H9 (cell line): ENCODE data around the gene NFATC1. TPM values are rescaled to one million over a fixed set of nuclear protein-coding genes. Genes with fewer than 3 reads are reported as not detected.

Experiments
- DNase-seq: peaks from one replicate; pipeline ENCODE4 v3.0.0-alpha.2; 2017
- H2AFZ ChIP-seq: one replicate; pipeline ENCODE4 v1.6.1; 2013; ENCODE audit warnings: mild to moderate bottlenecking, low read length, control low read depth, moderate library complexity
- H2AK5ac ChIP-seq: 2 replicates; pipeline ENCODE4 v1.6.1; 2013; ENCODE audit warnings: low read length, control low read depth, mixed read lengths; ENCODE audit not compliant: insufficient read length
- H2BK120ac ChIP-seq: one replicate; pipeline ENCODE4 v1.6.1; 2013; ENCODE audit warnings: low read depth, mild to moderate bottlenecking, low read length, control low read depth, inconsistent platforms; ENCODE audit not compliant: poor library complexity, severe bottlenecking
- H2BK12ac ChIP-seq: 2 replicates; pipeline ENCODE4 v1.6.1; 2013; ENCODE audit warnings: low read length, control low read depth, mixed read lengths, low read depth; ENCODE audit not compliant: insufficient read length
- H2BK15ac ChIP-seq: 2 replicates; pipeline ENCODE4 v1.6.1; 2013; ENCODE audit warnings: low read depth, low read length, control low read depth
- H2BK20ac ChIP-seq: one replicate; pipeline ENCODE4 v1.6.1; 2013; ENCODE audit warnings: low read depth, mild to moderate bottlenecking, low read length, control low read depth, inconsistent platforms; ENCODE audit not compliant: poor library complexity, severe bottlenecking
- H2BK5ac ChIP-seq: 2 replicates; pipeline ENCODE4 v1.6.1; 2013; ENCODE audit warnings: low read length, control low read depth, mixed read lengths; ENCODE audit not compliant: insufficient read length
- H3K14ac ChIP-seq: 2 replicates; pipeline ENCODE4 v1.6.1; 2013; ENCODE audit warnings: low read length, control low read depth; ENCODE audit not compliant: insufficient read depth
- H3K18ac ChIP-seq: 2 replicates; pipeline ENCODE4 v1.6.1; 2013; ENCODE audit warnings: low read depth, mild to moderate bottlenecking, mixed read lengths, low read length, control low read depth; ENCODE audit not compliant: insufficient read length
- H3K23ac ChIP-seq: 2 replicates; pipeline ENCODE4 v1.6.1; 2013; ENCODE audit warnings: low read length, control low read depth, mixed read lengths, low read depth; ENCODE audit not compliant: insufficient read length
- H3K23me2 ChIP-seq: 2 replicates; pipeline ENCODE4 v1.6.1; 2013; ENCODE audit warnings: low read depth, mild to moderate bottlenecking, mixed read lengths, low read length, control low read depth; ENCODE audit not compliant: insufficient read length, poor library complexity, severe bottlenecking
- H3K27ac ChIP-seq: 2 replicates; pipeline ENCODE4 v1.5.1; 2013; ENCODE audit warnings: low read length, control low read depth, mixed read lengths, low read depth; ENCODE audit not compliant: insufficient read length
- H3K27me3 ChIP-seq: 2 replicates; pipeline ENCODE4 v1.6.1; 2013; ENCODE audit warnings: low read length, control low read depth, inconsistent platforms; ENCODE audit not compliant: insufficient read depth
- H3K4ac ChIP-seq: 2 replicates; pipeline ENCODE4 v1.6.1; 2013; ENCODE audit warnings: low read depth, mild to moderate bottlenecking, control low read depth, inconsistent platforms, low read length, moderate library complexity
- H3K4me1 ChIP-seq: 2 replicates; pipeline ENCODE4 v1.6.1; 2013; ENCODE audit warnings: low read length, control low read depth, inconsistent platforms; ENCODE audit not compliant: insufficient read depth
- H3K4me2 ChIP-seq: 2 replicates; pipeline ENCODE4 v1.6.1; 2013; ENCODE audit warnings: low read length, control low read depth, mixed read lengths; ENCODE audit not compliant: insufficient read length, insufficient read depth
- H3K56ac ChIP-seq: 2 replicates; pipeline ENCODE4 v1.6.1; 2013; ENCODE audit warnings: low read depth, mild to moderate bottlenecking, mixed read lengths, low read length, control low read depth; ENCODE audit not compliant: insufficient read length
- H3K79me1 ChIP-seq: 2 replicates; pipeline ENCODE4 v1.6.1; 2013; ENCODE audit warnings: low read depth, mild to moderate bottlenecking, moderate library complexity, low read length, control low read depth, inconsistent platforms; ENCODE audit not compliant: insufficient read depth, poor library complexity, severe bottlenecking
- H3K79me2 ChIP-seq: 2 replicates; pipeline ENCODE4 v1.6.1; 2013; ENCODE audit warnings: low read length, control low read depth, inconsistent platforms; ENCODE audit not compliant: insufficient read depth
- H3K9ac ChIP-seq: 2 replicates; pipeline ENCODE4 v1.6.1; 2013; ENCODE audit warnings: low read length, control low read depth, mixed read lengths; ENCODE audit not compliant: insufficient read length; ENCODE audit errors: extremely low read depth
- H3K9me3 ChIP-seq: one replicate; pipeline ENCODE4 v1.6.1; 2013; ENCODE audit warnings: low read depth, low read length, inconsistent platforms; ENCODE audit not compliant: control insufficient read depth
- H3T11ph ChIP-seq: one replicate; pipeline ENCODE4 v1.6.1; 2013; ENCODE audit warnings: mild to moderate bottlenecking, low read length, control low read depth, inconsistent platforms
- H4K20me1 ChIP-seq: one replicate; pipeline ENCODE4 v1.6.1; 2013; ENCODE audit not compliant: control insufficient read depth, insufficient read length, insufficient read depth
- H4K5ac ChIP-seq: 2 replicates; pipeline ENCODE4 v1.6.1; 2013; ENCODE audit warnings: low read depth, mild to moderate bottlenecking, mixed read lengths, low read length, control low read depth; ENCODE audit not compliant: insufficient read length
- H4K8ac ChIP-seq: replicated peaks from 2 replicates; pipeline ENCODE4 v1.6.1; 2013; ENCODE audit warnings: low read length, control low read depth, mixed read lengths, low read depth; ENCODE audit not compliant: insufficient read length
- H4K91ac ChIP-seq: 2 replicates; pipeline ENCODE4 v1.6.1; 2013; ENCODE audit warnings: low read depth, mild to moderate bottlenecking, moderate library complexity, mixed read lengths, low read length, control low read depth; ENCODE audit not compliant: insufficient read length
- H3K27ac Mint-ChIP-seq, 3 experiments: 2 replicates in 2 of 3; 3 replicates in 1 of 3; pipeline ENCODE4 v1.8.0; 2020 to 2021; ENCODE audit warnings: mixed read lengths in 3 of 3, mild to moderate bottlenecking in 1 of 3, moderate library complexity in 1 of 3
- H3K27me3 Mint-ChIP-seq: 2 replicates; pipeline ENCODE4 v1.8.0; 2021; ENCODE audit warnings: low read depth, mild to moderate bottlenecking, moderate library complexity, mixed read lengths
- H3K36me3 Mint-ChIP-seq, 3 experiments: 2 replicates in 2 of 3; 3 replicates in 1 of 3; pipeline ENCODE4 v1.8.0; 2020 to 2021; ENCODE audit warnings: low read depth in 3 of 3, mixed read lengths in 3 of 3; ENCODE audit not compliant: insufficient read depth in 1 of 3
- H3K4me1 Mint-ChIP-seq, 2 experiments: 2 replicates each; pipeline ENCODE4 v1.8.0; 2020; ENCODE audit warnings: mixed read lengths in 2 of 2
- H3K4me3 Mint-ChIP-seq, 2 experiments: 2 replicates in 1 of 2; 3 replicates in 1 of 2; pipeline ENCODE4 v1.8.0; 2020 to 2021; ENCODE audit warnings: mild to moderate bottlenecking in 2 of 2, mixed read lengths in 2 of 2, moderate library complexity in 1 of 2
- H3K9me3 Mint-ChIP-seq, 2 experiments: 2 replicates in 1 of 2; 3 replicates in 1 of 2; pipeline ENCODE4 v1.8.0; 2020; ENCODE audit warnings: mild to moderate bottlenecking in 2 of 2, mixed read lengths in 2 of 2, moderate library complexity in 1 of 2
- CTCF ChIP-seq: fragments of 200-600 bp; sonication (generic); conservative IDR thresholded peaks from 3 replicates; pipeline ENCODE4 v1.8.0; 2021; ENCODE audit warnings: antibody characterized with exemption, mild to moderate bottlenecking
- WGBS: extraction: QIAGEN DNeasy Blood & Tissue Kit; methylation state at CpG from one replicate; pipeline ENCODE4 v1.1.7; 2013; ENCODE audit warnings: missing lambda C conversion rate, low lambda C conversion rate, mixed read lengths; ENCODE audit not compliant: insufficient read length; ENCODE audit errors: extremely low coverage; 5-methylcytosine and 5-hydroxymethylcytosine counted together
- total RNA-seq: library from RNA; stranded (reverse); gene quantifications from 2 replicates; pipeline ENCODE4 v1.2.1, GENCODE V29; 2021

NFATC1 gene
- total RNA-seq, 1 experiment from 2014 or later = 5.5 TPM

GRCh38 chr18:79405019-79405780 is 9.5 kb downstream of the NFATC1 start:
- peak overlapping the region in 1 of 3 experiments; percentile 76; a peak in 1 of 7 replicates for H3K27ac Mint-ChIP-seq
- peaks cover 11% of the 10 kb centered on the region for H3K27me3 Mint-ChIP-seq
- no peaks in the 10 kb centered on the region for H3K36me3 Mint-ChIP-seq
- Histone ChIP-seq H2BK120ac (no peak overlapping the region), H4K8ac (no peak overlapping the region), H2BK5ac (no peak overlapping the region), H3K4me2 (no peak overlapping the region), H3K27ac (no peak overlapping the region), H3K4ac (no peak overlapping the region), H2AK5ac (no peak overlapping the region), H3K4me1 (no peaks in the 10 kb centered on the region), H2BK12ac (no peak overlapping the region), H3K56ac (no peak overlapping the region), H4K91ac (no peak overlapping the region), H3T11ph (no peak overlapping the region), H3K23me2 (no peaks in the 10 kb centered on the region), H3K79me1 (no peaks in the 10 kb centered on the region), H3K14ac (no peak overlapping the region; the same call in 1 of the 2 replicates), H4K5ac (no peak overlapping the region), H4K20me1 (no peaks in the 10 kb centered on the region), H3K18ac (no peak overlapping the region), H3K27me3 (no peaks in the 10 kb centered on the region), H3K9me3 (no peaks in the 10 kb centered on the region), H2BK20ac (no peak overlapping the region), H3K79me2 (no peaks in the 10 kb centered on the region), H3K23ac (no peak overlapping the region), H2BK15ac (no peak overlapping the region), H2AFZ (no peak overlapping the region), H3K9ac (no peak overlapping the region)
- no peak for DNase-seq
- H3K9me3 Mint-ChIP-seq = no peaks in the 10 kb centered on the region; a peak in 1 of 5 replicates
- peaks cover 4 to 23% of the 10 kb centered on the region in 2 experiments; a peak in 3 of 4 replicates for H3K4me1 Mint-ChIP-seq
- WGBS = no CpG with 5 or more reads among the region's 23 CpGs
- TF ChIP-seq CTCF = no peak
- H3K4me3 Mint-ChIP-seq = no peak overlapping the region
